NCI-H774 (cell line): ENCODE measurements around the gene MSH2.
"Not testable (repeated sequence)": the region's sequence is repeated elsewhere in the genome, so short reads cannot be mapped to it uniquely, and the experiment has no call there.

Experiments used
- DNase-seq: peaks from one replicate; lab custom pipeline; 2025; lab: John Stamatoyannopoulos, UW

MSH2 gene

GRCh38 chr2:47407976-47408375 is 5.0 kb downstream of the MSH2 start:
- not testable (repeated sequence) for DNase-seq

GRCh38 chr2:47414682-47415458 is 11.9 kb downstream of the MSH2 start:
- DNase-seq, result no peak

- DNase-seq, result no peak
Observed at GRCh38 chr2:47420214-47420613, 17.3 kb downstream of the MSH2 start.

- not testable (repeated sequence) for DNase-seq
Observed at GRCh38 chr2:47420683-47421082, 17.7 kb downstream of the MSH2 start.

GRCh38 chr2:47422016-47422415 is 19.1 kb downstream of the MSH2 start:
- no peak for DNase-seq

GRCh38 chr2:47422560-47422959 is 19.6 kb downstream of the MSH2 start:
- DNase-seq, result no peak

- DNase-seq, result no peak
Observed at GRCh38 chr2:47426786-47427185, 23.8 kb downstream of the MSH2 start.

GRCh38 chr2:47429795-47430194 is 26.8 kb downstream of the MSH2 start:
- DNase-seq, result no peak

GRCh38 chr2:47433006-47433405 is 30.1 kb downstream of the MSH2 start:
- not testable (repeated sequence) for DNase-seq

GRCh38 chr2:47433445-47433844 is 30.5 kb downstream of the MSH2 start:
- DNase-seq, result not testable (repeated sequence)

GRCh38 chr2:47437287-47437686 is 34.3 kb downstream of the MSH2 start:
- no peak for DNase-seq

- DNase-seq, result no peak
Observed at GRCh38 chr2:47438106-47438505, 35.1 kb downstream of the MSH2 start.

- no peak for DNase-seq
Observed at GRCh38 chr2:47438783-47439182, 35.8 kb downstream of the MSH2 start.

- no peak for DNase-seq
Observed at GRCh38 chr2:47451790-47452189, 48.8 kb downstream of the MSH2 start.

GRCh38 chr2:47452761-47453160 is 49.8 kb downstream of the MSH2 start:
- DNase-seq, result no peak

GRCh38 chr2:47454818-47455217 is 51.9 kb downstream of the MSH2 start:
- DNase-seq, result not testable (repeated sequence)

GRCh38 chr2:47455411-47455810 is 52.5 kb downstream of the MSH2 start:
- no peak for DNase-seq

GRCh38 chr2:47456851-47457250 is 53.9 kb downstream of the MSH2 start:
- DNase-seq, result no peak

- DNase-seq, result no peak
Observed at GRCh38 chr2:47457268-47457667, 54.3 kb downstream of the MSH2 start.

- DNase-seq, result no peak
Observed at GRCh38 chr2:47459021-47459420, 56.1 kb downstream of the MSH2 start.

GRCh38 chr2:47460766-47461165 is 57.8 kb downstream of the MSH2 start:
- DNase-seq, result no peak

- DNase-seq, result no peak
Observed at GRCh38 chr2:47471429-47472116, 68.6 kb downstream of the MSH2 start.

- DNase-seq, result no peak
Observed at GRCh38 chr2:47479863-47480262, 76.9 kb downstream of the MSH2 start.

- no peak for DNase-seq
Observed at GRCh38 chr2:47483191-47483590, 80.2 kb downstream of the MSH2 start.
